ENCODE results near the gene CABP7.

The CABP7 gene

DNA sequence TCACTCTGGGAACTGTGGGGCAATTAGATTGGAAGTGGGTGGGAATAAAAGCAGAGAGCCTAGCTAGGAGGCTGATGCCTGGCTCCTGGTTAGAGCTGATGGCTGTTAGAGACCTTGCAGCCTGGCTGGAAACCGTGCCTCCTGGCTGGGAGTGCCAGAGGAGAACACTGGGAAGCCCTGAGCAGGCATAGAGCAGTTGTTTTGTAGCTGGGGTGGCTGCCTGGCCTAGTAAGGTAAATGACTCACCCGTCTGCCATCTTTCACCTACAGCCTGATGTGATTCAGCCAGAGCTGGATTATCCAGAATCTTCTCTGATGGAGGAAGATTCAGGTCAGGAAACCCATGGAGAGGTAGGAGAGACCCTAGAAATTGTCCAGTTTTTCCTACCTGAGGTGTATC lies 53.4 kb downstream of the CABP7 start:
- no peak for DNase-seq (ENCODE audit: low spot score)

DNA sequence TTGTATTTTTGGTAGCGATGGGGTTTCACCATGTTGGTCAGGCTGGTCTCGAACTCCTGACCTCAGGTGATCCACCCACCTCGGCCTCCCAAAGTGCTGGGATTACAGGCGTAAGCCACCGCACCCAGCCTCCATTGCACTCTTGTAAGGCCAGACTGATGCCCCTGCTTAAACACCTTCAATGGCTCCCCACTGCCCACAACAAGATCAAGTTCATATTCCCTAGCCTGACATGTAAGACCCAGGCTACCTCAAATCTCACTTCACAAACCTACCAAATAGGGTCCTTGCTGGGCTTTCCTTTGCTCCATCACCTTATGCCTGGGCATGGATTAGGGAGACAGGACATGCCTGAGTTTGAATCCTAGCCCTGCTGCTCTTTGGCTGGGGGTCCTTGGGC lies 60.4 kb downstream of the CABP7 start:
- DNase-seq (ENCODE audit: low spot score), result no peak

DNA sequence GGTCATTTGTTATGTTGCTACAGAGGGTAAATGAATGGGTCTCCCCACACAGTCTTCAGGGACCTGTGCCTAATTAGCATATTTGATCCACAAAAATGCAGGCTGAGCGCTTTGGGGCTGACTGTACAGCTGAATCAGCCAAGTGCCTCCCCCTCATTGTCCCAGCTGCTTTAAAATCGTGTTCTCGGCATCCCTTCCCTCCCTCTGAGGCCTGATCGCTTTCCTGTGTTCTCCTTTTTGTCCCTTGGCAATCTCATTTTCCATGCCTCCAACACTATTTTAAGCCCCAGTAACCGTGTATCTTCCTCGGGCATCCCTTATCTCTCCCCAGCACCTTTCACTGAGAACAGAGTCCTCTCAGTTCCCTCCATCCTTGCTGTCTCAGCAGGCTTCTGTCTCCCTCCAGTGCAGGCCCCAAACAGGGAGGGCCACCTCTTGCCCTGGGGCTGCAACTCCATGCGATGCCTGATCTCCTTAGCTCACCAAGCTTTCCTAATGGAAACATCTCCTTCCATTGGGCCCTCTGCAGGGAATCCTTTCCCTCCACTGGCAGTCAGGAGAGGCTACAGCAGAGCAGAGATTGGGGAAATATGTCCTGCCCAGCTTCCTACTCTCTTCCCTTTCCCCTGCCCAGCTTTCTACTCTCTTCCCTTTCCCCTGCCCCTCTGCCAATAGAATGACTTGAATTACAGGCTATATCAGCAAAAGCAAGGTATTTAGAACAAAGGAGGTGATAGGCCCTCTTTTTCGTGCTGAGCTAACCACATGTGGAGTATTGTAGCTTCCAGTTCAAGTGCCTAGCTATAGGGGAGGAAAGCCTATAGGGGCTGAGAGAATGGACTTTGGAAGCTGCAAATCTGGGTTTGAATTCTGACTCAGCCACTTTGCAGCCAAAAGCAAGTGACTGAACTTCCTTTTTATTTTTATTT lies 61.2 kb downstream of the CABP7 start:
- DNase-seq (ENCODE audit: low spot score), result no peak
